ENCODE data around the gene LGALS7B.
"Not testable (repeated sequence)": the region's sequence is repeated elsewhere in the genome, so short reads cannot be mapped to it uniquely, and the experiment has no call there.

Gene LGALS7B

GRCh38 chr19:38788478-38789243, at the start of gene LGALS7B:
Gene LGALS7B (plus strand): TSS chr19:38789200. CDS start chr19:38789227, 27 bp downstream.
- DNase-seq (ENCODE audit: low read depth in 2 of 2), result no peak

DNA sequence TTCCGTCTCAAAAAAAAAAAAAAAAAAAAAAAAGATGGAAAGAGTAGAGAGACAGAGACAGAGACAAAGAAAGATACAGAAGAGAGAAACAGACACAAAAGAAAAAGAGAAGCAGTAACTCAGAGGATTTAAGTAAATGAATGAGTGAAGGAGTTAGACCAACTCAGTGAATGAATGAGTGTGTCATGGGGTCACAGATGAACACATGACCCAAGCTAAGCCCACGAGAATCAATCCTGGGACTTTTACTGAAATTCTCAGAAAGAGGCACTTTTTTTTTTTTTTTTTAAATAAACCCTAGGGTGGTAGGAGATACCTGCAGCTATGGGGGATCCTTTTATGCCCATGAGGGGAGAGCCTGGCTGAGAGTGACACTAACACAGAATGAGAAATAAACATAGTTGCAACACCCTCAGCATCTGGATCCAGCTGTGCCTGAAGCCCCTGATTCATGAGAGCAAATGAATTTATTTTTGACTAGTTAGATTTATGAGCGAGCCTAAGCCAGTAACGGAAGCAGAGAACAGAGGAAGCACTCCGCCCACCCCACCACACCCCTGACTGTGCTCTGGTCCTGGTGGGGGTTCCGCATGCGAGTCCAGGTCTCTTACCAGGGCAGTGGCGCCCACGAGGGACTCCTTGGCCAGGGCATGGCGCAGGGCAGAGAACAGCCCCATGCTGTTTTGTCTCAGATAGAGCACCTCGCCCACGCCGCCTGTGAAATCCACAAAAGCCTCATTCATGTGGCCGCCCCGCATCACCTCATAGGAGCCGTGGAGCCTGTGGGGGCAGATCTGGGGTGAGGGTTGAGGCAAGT, 49.4 kb upstream of the LGALS7B start:
- no peak for DNase-seq (ENCODE audit: low read depth in 2 of 2)

DNA sequence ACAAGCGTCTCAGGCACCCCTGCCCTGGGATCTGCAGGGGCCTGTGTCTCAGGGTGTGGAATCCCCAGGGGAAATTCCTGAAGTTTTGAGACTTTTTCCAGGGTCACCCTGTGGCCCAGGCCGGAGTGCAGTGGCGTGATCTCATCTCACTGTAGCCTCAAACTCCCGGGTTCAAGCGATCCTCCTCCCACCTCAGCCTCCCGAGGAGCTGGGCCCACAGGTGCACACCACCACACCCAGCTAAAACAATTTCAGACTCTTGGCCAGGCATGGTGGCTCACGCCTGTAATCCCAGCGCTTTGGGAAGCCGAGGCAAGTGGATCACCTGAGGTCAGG, 48.8 kb upstream of the LGALS7B start:
- no peak for DNase-seq (ENCODE audit: low read depth in 2 of 2)

GRCh38 chr19:38740932-38741331, 48.1 kb upstream of the LGALS7B start:
- DNase-seq (ENCODE audit: low read depth in 2 of 2), result no peak

DNA sequence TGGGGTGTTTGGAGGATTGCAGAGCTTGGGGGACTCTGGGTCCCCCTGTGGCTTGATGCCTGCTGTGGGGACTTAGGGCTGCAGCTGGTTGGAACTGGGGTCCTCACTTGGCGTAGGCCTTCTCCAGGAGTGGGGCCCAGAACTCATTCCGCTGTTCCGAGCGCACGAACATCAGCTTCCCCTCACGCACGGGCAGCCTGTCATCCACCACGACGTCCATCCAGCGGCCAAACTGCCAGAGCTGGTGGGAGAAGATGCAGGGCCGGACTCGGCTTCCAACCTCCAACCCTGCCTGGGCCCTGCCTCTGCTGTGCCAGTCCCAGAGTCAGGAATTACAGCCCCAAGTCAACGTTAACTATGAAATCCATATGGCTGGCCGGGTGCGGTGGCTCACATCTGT, 47.3 kb upstream of the LGALS7B start:
- DNase-seq (ENCODE audit: low read depth in 2 of 2), result no peak

DNA sequence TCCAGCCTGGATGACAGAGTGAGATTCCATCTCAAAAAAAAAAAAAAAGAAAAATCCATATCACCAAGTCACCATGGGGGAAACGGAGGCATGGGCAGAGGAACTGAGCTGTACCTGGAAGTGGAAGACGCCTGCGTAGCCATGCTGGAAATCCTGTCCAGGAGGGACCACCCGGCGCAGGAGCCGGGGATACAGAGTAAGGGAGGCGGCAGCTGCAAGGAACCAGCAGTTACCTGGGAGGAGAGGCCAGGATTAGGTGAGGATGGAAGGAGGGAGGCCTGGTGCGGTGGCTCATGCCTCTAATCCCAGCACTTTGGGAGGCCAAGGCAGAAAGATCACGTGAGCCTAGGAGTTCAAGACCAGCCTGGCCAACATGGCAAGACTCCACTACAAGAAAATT, 46.7 kb upstream of the LGALS7B start:
- no peak for DNase-seq (ENCODE audit: low read depth in 2 of 2)

DNA sequence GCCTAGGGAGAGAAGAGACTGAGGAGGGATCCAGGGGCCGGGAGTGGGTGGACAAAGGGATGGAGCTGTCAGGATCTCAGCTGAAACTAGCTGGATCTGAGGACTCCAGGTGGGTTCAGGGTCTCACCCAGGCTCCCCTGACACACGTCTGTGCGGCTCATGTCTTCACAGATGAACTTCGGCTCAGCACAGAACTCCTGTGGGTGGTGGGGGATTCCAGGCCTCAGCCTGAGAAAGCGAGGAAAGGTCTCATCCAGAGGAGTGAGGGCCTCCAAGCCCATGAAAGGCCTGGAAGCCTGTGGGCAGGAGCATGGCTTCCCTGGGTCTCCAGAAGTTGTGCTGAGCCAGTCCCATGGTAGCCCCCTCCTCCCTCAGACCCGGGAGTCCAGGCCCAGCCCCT, 46.1 kb upstream of the LGALS7B start:
- no peak for DNase-seq (ENCODE audit: low read depth in 2 of 2)

DNA sequence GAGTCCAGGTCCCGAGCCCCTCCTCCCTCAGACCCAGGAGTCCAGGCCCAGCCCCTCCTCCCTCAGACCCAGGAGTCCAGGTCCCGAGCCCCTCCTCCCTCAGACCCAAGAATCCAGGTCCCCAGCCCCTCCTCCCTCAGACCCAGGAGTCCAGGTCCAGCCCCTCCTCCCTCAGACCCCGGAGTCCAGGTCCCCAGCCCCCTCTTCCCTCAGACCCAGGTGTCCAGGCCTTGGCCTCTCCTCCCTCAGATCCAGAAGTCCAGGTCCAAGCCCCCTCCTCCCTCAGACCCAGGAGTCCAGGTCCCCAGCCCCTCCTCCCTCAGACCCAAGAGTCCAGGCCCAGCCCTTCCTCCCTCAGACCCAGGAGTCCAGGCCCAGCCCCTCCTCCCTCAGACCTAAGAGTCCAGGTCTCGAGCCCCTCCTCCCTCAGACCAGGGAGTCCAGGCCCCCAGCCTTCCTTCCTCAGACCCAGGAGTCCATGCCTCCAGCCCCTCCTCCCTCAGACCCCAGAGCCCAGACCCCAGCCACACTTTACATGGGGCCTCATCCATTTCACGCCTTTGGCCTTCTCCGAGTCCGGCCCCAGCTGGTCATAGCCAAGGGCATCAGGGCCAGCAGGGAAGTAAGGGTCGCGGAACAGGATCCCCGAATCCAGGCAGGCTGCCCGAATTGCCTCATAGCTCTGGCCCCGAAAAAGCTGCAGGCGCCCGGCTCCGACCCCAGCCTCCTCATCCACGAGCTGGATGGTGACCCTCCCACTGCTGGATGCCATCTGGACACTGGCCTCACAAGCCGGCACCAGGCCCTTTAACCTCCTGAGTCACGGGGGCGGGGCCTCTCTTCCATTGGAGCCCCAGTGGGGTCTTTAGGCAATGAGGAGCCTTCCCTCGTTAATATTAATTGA, 45.4 kb upstream of the LGALS7B start:
- no peak for DNase-seq (ENCODE audit: low read depth in 2 of 2)

DNA sequence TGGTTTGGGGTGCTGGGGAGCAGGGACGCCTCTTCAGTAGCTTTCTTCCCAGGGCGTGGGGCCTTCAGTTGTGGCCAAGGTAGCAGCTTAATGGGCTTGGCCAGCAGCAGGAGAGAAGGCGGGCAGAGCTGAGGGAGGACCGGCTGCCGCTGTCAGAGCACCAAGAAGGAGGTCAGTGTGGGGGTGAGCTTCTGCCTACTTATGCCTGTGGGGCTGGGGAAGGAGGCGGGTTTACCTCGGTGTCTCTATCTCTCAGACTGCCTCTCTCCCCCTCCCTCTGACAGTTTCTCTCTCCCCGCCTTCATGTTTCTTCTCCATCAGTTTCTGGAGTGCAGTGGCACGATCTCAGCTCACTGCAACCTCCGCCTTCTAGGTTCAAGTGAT, 44.7 kb upstream of the LGALS7B start, which contains the start of gene CAPN12:
CAPN12 (minus strand) TSS at position 177 of the 384 bp plus-strand sequence. CDS start 309 bp downstream, outside the sequence.
- DNase-seq (ENCODE audit: low read depth in 2 of 2), result no peak

GRCh38 chr19:38744874-38745273, 44.1 kb upstream of the LGALS7B start:
- DNase-seq (ENCODE audit: low read depth in 2 of 2), result no peak

GRCh38 chr19:38745316-38745715, 43.7 kb upstream of the LGALS7B start:
- no peak for DNase-seq (ENCODE audit: low read depth in 2 of 2)

DNA sequence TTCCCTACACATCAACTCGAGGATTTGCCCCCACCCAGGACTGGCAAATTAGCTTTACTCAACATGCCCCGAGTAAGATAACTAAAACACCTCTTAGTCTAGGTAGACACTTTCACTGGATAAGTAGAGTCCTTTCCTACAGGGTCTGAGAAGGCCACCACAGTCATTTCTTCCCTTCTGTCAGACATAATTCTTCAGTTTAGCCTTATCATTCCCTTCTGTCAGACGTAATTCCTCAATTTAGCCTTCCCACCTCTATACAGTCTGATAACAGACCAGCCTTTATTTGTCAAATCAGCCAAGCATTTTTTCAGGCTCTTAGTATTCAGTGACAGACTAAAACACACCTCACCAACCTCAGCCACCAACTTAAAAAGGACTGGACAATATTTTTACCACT, 35.2 kb upstream of the LGALS7B start:
- DNase-seq (ENCODE audit: low read depth in 2 of 2), result not testable (repeated sequence)

GRCh38 chr19:38754196-38754595, 34.8 kb upstream of the LGALS7B start:
- DNase-seq (ENCODE audit: low read depth in 2 of 2), result not testable (repeated sequence)

DNA sequence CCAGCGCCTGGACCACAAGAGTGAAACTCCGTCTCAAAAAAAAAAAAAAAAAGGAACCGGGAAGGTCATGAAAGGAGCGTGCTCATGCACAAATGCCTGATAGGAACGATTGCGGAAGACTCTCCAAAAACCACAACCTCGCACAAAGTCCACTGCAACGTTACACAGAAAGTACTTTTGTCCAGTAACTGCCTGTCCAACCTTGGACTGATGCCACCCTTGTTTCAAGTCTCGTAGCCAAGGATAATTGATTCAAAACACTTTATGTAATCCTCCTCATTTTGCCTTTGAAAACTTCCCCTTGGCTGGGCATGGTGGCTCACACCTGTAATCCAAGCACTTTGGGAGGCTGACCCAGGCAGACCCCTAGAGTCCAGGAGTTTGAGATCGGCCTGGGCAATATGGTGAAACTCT, 29.4 kb upstream of the LGALS7B start:
- DNase-seq (ENCODE audit: low read depth in 2 of 2), result no peak

GRCh38 chr19:38760805-38761517, 28.0 kb upstream of the LGALS7B start:
- not testable (repeated sequence) for DNase-seq (ENCODE audit: low read depth in 2 of 2)

GRCh38 chr19:38761884-38762389, 27.1 kb upstream of the LGALS7B start:
- DNase-seq (ENCODE audit: low read depth in 2 of 2), result not testable (repeated sequence)

DNA sequence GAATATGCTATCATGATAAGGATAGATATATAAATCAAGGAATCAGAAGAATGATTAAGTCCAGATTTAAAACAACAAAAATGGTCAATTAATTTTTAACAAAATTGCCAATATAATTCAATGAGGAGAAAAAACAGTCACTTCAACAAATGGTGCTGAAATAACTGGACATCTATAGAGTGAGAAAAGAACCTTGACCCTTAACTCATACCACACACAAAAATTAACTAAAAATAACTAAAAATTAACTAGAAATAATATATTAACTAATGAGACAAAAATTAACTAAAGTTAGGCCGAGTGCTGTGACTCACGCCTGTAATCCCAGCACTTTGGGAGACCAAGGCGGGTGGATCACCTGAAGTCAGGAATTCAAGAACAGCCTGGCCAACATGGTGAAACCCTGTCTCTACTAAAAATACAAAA, 25.2 kb upstream of the LGALS7B start:
- no peak for DNase-seq (ENCODE audit: low read depth in 2 of 2)

DNA sequence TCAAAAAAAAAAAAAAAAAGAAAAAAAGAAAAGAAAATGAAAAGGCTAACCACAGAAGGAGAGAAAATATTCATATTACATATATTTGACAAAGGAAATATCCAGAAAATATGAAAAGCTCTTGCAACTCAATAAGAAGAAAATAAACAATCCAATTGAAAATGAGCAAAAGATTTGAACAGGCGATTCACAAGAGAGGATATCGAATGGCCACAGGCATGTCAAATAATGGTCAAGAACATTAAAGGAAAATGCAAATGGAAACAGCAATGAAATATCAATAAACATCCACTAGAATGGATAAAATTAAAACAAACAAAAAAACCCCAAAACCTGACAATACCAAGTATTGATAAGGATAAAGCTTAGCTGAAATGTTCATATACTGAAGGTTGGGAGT, 23.8 kb upstream of the LGALS7B start:
- DNase-seq (ENCODE audit: low read depth in 2 of 2), result no peak

GRCh38 chr19:38766276-38767047, 22.5 kb upstream of the LGALS7B start:
- DNase-seq (ENCODE audit: low read depth in 2 of 2), result no peak

DNA sequence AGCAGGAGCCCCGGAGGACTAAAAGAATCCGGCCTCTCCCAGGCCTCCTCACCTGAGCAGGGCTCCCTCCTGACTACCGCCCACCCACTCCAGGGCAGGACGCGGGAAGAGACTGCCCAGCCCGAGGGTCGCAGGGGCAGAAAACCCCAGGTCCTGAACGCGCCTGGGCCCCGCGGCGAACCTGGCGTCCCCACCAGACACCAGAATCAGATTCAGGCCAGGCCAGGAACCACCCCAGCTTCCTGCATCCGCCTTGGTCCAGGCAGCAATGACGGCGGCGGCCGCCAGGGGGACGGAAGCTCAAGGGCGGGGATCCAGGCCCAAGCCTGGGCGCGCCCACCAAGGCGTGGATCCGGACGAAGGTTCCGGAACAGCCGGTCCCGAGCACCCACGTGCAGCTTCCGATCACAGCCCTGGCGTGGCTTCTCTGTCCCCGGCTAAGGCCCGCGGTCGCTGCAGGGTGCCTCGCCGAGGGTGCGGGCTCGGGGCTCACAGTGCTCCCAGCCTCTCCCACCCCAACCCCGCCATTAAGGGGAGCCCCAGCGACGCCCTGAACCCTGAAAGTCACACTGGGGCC, 19.3 kb upstream of the LGALS7B start:
- DNase-seq (ENCODE audit: low read depth in 2 of 2), result peak; percentile 77 to 82

Measured in activated CD8-positive, alpha-beta memory T cell treated with anti-CD3 and anti-CD28 coated beads for 4 hours (primary cell).